Activated CD4-positive, alpha-beta memory T cell treated with anti-CD3 and anti-CD28 coated beads, Interleukin-2, amount 10 ng/mL, durations not matched to agents 7 days and 5 days (primary cell): ENCODE measurements around the gene SMAP1. TPM values are rescaled to one million over a fixed set of nuclear protein-coding genes. Genes with fewer than 3 reads are reported as not detected.

Experiments used
- CTCF ChIA-PET: fragments of 350-600 bp; sonication (Branson Sonifier 250); formaldehyde crosslinking; loops from one replicate; lab custom pipeline; 2021; ENCODE audit warnings: antibody characterized with exemption, inconsistent platforms; lab: Charles Lee
- POLR2A ChIA-PET: fragments of 350-600 bp; sonication (Branson Sonifier 250); formaldehyde crosslinking; loops from one replicate; lab custom pipeline; 2021; ENCODE audit warnings: antibody characterized with exemption; lab: Charles Lee
- DNase-seq: peaks from one replicate; pipeline ENCODE4 v3.0.0-alpha.2; 2020
- H3K27ac Mint-ChIP-seq: one replicate; pipeline ENCODE4 v1.8.0; 2021; ENCODE audit warnings: mild to moderate bottlenecking, mixed read lengths
- H3K27me3 Mint-ChIP-seq: one replicate; pipeline ENCODE4 v1.8.0; 2021; ENCODE audit warnings: mixed read lengths
- H3K36me3 Mint-ChIP-seq: one replicate; pipeline ENCODE4 v1.8.0; 2021; ENCODE audit warnings: low read depth, mixed read lengths
- H3K4me1 Mint-ChIP-seq: one replicate; pipeline ENCODE4 v1.8.0; 2021; ENCODE audit warnings: mixed read lengths
- H3K4me3 Mint-ChIP-seq: one replicate; pipeline ENCODE4 v1.8.0; 2021; ENCODE audit warnings: mild to moderate bottlenecking, mixed read lengths
- H3K9me3 Mint-ChIP-seq: one replicate; pipeline ENCODE4 v1.8.0; 2021; ENCODE audit warnings: mixed read lengths
- total RNA-seq, 2 experiments: library from RNA; stranded (reverse); gene quantifications; one replicate each; pipeline ENCODE4 v1.2.3, GENCODE V29; 2021

Gene SMAP1
- total RNA-seq, result 10 to 100 TPM; 48.4 to 48.6 TPM

DNA sequence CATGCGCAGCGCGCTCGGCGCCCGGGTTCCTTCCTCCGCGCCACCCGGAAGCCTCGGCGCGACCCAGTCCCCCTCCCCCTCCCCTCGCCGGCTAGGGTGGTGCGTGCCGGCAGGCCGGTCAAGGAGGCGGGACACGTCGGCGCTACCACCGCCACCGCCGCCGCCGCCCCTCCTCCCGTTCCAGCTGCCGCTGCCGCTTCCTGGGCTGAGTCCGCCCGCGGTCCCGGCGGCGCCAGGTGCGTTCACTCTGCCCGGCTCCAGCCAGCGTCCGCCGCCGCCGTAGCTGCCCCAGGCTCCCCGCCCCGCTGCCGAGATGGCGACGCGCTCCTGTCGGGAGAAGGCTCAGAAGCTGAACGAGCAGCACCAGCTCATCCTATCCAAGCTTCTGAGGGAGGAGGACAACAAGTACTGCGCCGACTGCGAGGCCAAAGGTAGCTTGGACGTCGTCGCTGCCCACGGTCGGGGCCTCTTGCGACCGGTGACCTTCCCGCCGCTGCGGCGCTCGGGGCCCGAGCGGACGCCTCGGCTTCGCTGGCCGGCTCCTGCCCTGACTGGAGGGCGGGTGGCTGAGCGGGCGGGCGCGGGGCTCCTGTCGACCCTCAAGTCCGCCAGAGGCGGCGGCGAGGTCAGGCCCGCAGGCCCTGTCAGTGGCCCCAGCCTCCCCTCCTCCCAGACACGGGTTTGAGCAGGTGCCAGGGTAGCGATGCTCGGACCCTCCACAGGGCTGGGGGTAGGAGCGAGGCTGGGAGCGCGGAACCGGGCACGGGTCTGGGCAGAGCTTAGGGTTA, at the start of gene SMAP1:
Gene SMAP1 (plus strand): TSS at position 173 of the 788 bp plus-strand sequence. CDS start 141 bp downstream, at position 314.
- H3K4me3 Mint-ChIP-seq, result peak within 1 kb of the TSS; percentile 83
- peaks cover 28% of the 10 kb centered on the region for H3K36me3 Mint-ChIP-seq
- H3K27ac Mint-ChIP-seq, result peak within 1 kb of the TSS; percentile 89
- CTCF ChIA-PET, result interaction anchor here (0.5 to 3.2 kb wide), 9 partner anchors 16 to 298 kb away, joined by 3 to 27 read pairs (median 5); partner anchors contain the start of gene FAM135A
- POLR2A ChIA-PET, result interaction anchor here (0.9 to 4.2 kb wide), 16 partner anchors 9 to 872 kb away, joined by 3 to 63 read pairs (median 4); partner anchors contain the start of genes FAM135A, LMBRD1 and SDHAF4
- peak; percentile 94 for DNase-seq
- no peaks in the 10 kb centered on the region for H3K9me3 Mint-ChIP-seq
- H3K27me3 Mint-ChIP-seq, result no peaks in the 10 kb centered on the region
- H3K4me1 Mint-ChIP-seq, result peaks cover 52% of the 10 kb centered on the region

DNA sequence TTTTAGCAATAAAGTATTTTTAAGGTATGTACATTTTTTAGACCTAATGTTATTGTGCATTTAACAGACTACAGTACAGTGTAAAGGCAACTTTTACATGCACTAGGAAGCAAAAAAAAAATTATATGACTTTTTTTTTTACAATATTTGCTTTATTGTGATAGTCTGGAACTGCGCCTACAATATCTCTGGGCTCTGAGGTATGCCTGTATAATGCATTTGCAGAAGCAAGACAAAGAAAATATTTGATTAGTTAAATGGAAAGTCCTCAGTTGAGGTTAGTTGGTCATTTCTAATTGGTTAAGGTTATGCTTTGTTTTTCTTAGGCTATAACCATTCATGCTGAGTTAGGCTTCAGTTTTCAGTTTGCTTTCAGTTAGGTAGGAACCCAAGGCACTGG, 46.9 kb upstream of the SMAP1 start:
- ChIA-PET POLR2A (no interaction called here), CTCF (interaction anchor here (0.6 kb wide), 1 partner anchor 66 kb away, joined by 3 read pairs; no protein-coding TSS in a partner anchor)
- H3K27ac Mint-ChIP-seq, result no peak overlapping the region
- H3K9me3 Mint-ChIP-seq, result no peaks in the 10 kb centered on the region
- H3K4me1 Mint-ChIP-seq, result no peaks in the 10 kb centered on the region
- H3K27me3 Mint-ChIP-seq, result peaks cover 2% of the 10 kb centered on the region
- no peak for DNase-seq
- no peak overlapping the region for H3K4me3 Mint-ChIP-seq
- no peaks in the 10 kb centered on the region for H3K36me3 Mint-ChIP-seq

DNA sequence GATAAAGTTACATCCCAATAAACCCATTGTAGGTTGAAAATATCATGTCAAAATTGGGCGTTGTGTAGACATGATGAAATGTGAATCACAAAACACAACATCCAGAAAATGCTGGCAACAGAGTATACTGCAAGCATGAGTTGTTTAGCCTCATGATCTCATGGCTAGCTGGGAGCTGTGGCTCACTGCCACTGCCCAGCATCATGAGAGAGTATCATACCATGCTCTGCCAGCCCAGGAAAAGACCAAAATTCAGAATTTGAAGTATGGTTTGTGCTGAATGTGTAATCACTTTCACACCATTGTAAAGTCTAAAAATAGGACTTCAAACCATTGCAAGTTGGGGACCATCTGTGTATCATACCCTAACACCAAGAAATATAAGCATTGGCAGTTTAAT, 45.2 kb upstream of the SMAP1 start:
- DNase-seq, result no peak
- peaks cover 1% of the 10 kb centered on the region for H3K9me3 Mint-ChIP-seq
- no peak overlapping the region for H3K27ac Mint-ChIP-seq
- POLR2A ChIA-PET, result no interaction called here
- CTCF ChIA-PET, result no interaction called here
- no peaks in the 10 kb centered on the region for H3K36me3 Mint-ChIP-seq
- no peaks in the 10 kb centered on the region for H3K4me1 Mint-ChIP-seq
- H3K27me3 Mint-ChIP-seq, result peaks cover 2% of the 10 kb centered on the region
- H3K4me3 Mint-ChIP-seq, result no peak overlapping the region

DNA sequence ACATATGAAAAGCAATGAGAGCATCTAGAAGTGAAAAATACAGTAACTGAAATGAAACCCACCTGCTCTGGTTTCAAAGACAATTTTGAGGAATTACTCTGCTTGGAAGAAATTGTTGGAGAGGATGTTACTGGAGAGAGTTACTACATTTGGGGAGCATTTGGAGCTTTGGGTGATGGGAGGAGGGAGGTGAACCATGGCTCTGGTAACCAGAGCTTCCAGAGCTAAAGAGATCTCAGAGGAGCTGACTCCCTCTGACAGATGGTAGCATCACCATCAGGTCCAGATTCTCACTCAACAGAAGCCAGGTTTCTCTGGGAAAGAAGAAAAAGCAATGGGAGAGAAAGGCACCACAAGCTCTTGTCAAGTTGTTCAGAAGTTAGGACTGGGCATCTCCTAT, 42.2 kb upstream of the SMAP1 start:
- ChIA-PET CTCF (no interaction called here), POLR2A (no interaction called here)
- no peaks in the 10 kb centered on the region for H3K4me1 Mint-ChIP-seq
- H3K36me3 Mint-ChIP-seq, result no peaks in the 10 kb centered on the region
- no peak overlapping the region for H3K27ac Mint-ChIP-seq
- H3K9me3 Mint-ChIP-seq, result peaks cover 3% of the 10 kb centered on the region
- no peak overlapping the region for H3K4me3 Mint-ChIP-seq
- DNase-seq, result no peak
- peaks cover 5% of the 10 kb centered on the region for H3K27me3 Mint-ChIP-seq

DNA sequence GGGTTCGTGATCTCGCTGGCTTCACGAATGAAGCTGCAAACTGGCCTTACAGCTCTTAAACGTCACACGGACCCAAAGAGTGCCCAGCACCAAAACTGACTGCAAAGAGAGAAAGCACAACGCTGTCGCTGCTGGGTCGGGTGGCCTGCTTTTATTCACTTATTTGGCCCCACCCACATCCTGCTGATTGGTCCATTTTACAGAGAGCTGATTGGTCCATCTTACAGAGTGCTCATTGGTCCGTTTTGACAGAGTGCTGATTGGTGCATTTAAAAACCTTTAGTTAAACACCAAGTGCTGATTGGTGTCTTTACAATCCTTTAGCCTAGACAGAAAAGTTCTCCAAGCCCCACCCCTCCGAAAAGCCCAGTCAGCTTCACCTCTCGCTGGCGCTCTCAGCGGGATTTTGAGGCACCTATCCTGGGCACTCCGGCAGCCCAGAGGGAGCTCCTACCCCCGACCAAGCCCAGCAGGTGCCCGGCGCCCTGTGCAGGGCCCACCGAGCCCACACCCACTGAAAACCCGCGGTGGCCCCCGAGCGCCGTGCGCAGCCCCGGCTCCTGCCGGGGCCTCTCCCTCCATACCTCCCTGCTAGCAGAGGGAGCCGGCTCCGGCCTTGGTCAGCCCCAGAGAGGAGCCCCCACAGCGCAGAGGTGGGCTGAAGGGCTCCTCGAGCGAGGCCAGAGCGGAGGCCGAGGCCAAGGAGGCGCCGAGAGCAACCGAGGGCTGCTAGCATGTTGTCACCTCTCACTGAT, 40.0 kb upstream of the SMAP1 start:
- Mint-ChIP-seq H3K4me3 (no peak overlapping the region), H3K36me3 (no peaks in the 10 kb centered on the region)

DNA sequence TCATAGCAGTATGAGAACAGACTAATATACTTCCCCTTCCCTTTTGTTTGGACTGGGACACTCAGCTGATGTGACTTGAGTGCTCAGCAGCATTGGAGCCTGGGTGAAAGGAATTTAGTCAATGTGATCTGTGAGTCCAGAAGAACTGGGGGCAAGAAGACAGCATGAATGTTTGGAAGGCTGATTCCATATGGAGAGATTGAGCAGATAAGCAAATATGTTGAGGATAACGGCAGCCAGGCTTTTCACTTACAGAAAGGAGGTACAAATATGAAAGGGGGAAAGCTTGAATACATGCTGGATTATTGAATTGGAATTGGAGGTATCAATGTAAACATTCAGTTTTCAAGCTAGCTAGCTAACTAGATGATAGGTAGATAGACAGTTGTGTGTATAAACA, 37.8 kb upstream of the SMAP1 start:
- no peak overlapping the region for H3K4me3 Mint-ChIP-seq
- peaks cover 3% of the 10 kb centered on the region for H3K9me3 Mint-ChIP-seq
- H3K4me1 Mint-ChIP-seq, result no peaks in the 10 kb centered on the region
- no peaks in the 10 kb centered on the region for H3K36me3 Mint-ChIP-seq
- ChIA-PET CTCF (interaction anchor here (0.7 kb wide), 1 partner anchor 57 kb away, joined by 5 read pairs; no protein-coding TSS in a partner anchor), POLR2A (no interaction called here)
- H3K27me3 Mint-ChIP-seq, result peaks cover 6% of the 10 kb centered on the region
- no peak for DNase-seq
- H3K27ac Mint-ChIP-seq, result no peak overlapping the region

More for the DNA sequence above, 40.0 kb upstream of the SMAP1 start:
- Mint-ChIP-seq H3K4me1 (no peaks in the 10 kb centered on the region), H3K27me3 (peaks cover 6% of the 10 kb centered on the region), H3K9me3 (peaks cover 3% of the 10 kb centered on the region), H3K27ac (no peak overlapping the region)
- DNase-seq, result no peak
- ChIA-PET CTCF (no interaction called here), POLR2A (no interaction called here)

DNA sequence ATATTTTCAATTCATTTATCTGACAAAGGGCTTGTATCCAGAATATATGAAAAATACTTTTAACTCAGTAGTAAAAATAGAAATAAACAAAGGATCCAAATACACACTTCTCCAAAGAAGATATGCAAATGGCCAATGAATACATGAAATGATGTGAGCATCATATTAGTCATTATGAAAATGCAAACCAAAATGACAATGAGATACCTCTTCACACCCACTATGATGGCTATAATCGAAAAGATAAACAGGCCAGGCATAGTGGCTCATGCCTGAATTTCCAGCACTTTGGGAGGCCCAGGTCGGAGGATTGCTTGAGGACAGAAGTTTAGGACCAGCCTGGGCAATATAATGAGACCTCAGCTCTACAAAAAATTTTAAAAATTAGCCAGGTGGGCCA, 33.8 kb upstream of the SMAP1 start:
- H3K27me3 Mint-ChIP-seq, result peaks cover 6% of the 10 kb centered on the region
- H3K9me3 Mint-ChIP-seq, result no peaks in the 10 kb centered on the region
- CTCF ChIA-PET, result no interaction called here
- H3K36me3 Mint-ChIP-seq, result no peaks in the 10 kb centered on the region
- DNase-seq, result no peak
- H3K4me3 Mint-ChIP-seq, result no peak overlapping the region
- POLR2A ChIA-PET, result no interaction called here
- no peak overlapping the region for H3K27ac Mint-ChIP-seq
- H3K4me1 Mint-ChIP-seq, result peaks cover 3% of the 10 kb centered on the region

DNA sequence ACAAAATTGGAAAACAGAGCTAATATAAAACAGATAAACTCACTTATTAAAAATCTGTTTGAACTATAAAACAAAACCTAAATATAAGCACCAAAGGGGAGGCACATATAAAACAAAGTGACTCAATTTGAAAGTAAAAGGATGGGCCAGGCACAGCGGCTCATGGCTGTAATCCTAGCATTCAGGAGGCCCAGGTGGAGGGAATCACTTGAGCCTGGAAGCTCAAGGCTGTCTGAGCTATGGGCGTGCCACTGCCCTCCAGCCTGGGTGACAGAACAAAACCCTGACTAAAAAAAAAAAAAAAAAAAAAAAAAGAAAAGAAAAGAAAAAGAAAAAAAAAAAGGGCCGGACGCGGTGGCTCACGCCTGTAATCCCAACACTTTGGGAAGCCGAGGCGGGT, 31.1 kb upstream of the SMAP1 start:
- Mint-ChIP-seq H3K27me3 (no peaks in the 10 kb centered on the region), H3K9me3 (no peaks in the 10 kb centered on the region), H3K27ac (no peak overlapping the region), H3K4me1 (peaks cover 3% of the 10 kb centered on the region), H3K4me3 (no peak overlapping the region), H3K36me3 (no peaks in the 10 kb centered on the region)
- DNase-seq, result no peak
- ChIA-PET POLR2A (no interaction called here), CTCF (no interaction called here)

DNA sequence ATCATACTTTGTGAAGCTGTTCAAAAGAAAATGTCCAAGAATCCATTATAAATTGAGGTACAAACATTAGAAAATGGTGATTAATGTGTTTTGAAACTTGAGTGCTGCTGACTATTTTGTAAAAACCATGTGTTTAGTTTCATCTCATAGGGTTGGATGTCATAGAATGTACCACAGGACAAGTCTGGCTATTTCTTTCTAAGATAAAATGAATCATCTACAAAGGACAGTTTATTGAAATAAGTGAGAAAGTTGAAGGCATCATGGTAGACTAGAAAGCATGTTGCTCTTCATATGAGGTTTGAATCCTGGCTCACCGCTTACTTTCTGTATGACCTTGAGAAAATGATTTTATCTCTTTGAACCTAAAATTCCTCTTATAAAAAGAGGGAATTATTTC, 29.2 kb upstream of the SMAP1 start:
- Mint-ChIP-seq H3K4me1 (peaks cover 3% of the 10 kb centered on the region), H3K36me3 (no peaks in the 10 kb centered on the region), H3K4me3 (no peak overlapping the region), H3K9me3 (no peaks in the 10 kb centered on the region), H3K27me3 (no peaks in the 10 kb centered on the region), H3K27ac (no peak overlapping the region)
- ChIA-PET POLR2A (no interaction called here), CTCF (no interaction called here)
- no peak for DNase-seq

DNA sequence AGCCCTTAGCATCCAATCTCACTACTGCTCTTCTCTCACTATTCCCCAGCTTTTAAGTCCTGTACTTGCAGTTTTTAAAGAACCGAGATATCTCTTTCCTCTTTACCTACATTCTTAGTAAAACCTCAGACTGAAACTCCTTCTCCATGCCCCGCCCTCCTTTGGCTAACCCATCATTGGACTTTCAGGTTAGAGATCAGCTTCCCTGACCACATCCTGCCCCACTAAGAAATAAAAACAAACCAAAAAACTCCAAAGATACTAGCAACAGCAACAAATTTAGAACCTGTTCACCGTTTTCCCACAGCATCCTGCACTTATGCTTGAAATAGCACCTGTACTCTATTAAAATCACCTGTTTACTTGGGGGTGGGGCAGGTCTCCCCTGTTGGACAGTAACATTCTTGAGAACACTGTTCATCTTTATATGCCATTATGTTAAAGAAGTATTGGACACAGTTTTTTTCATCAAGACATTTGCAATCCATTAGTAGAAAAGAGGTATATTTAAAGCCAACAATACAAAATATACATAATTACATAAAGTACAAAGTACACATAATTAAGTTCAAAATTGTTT, 16.3 kb upstream of the SMAP1 start:
- DNase-seq, result peak; percentile 87
- Mint-ChIP-seq H3K27me3 (no peaks in the 10 kb centered on the region), H3K36me3 (peaks cover 4% of the 10 kb centered on the region), H3K9me3 (no peaks in the 10 kb centered on the region), H3K4me3 (peak overlapping the region; percentile 47), H3K27ac (peak overlapping the region; percentile 82), H3K4me1 (peaks cover 34% of the 10 kb centered on the region)
- ChIA-PET POLR2A (interaction anchor here (1.1 to 5.0 kb wide), 4 partner anchors 9 to 22 kb away, joined by 3 to 63 read pairs (median 4); partner anchors contain the start of gene SMAP1), CTCF (interaction anchor here (1.3 to 3.7 kb wide), 3 partner anchors 16 to 85 kb away, joined by 3 to 27 read pairs (median 4); partner anchors contain the start of genes SDHAF4 and SMAP1)

DNA sequence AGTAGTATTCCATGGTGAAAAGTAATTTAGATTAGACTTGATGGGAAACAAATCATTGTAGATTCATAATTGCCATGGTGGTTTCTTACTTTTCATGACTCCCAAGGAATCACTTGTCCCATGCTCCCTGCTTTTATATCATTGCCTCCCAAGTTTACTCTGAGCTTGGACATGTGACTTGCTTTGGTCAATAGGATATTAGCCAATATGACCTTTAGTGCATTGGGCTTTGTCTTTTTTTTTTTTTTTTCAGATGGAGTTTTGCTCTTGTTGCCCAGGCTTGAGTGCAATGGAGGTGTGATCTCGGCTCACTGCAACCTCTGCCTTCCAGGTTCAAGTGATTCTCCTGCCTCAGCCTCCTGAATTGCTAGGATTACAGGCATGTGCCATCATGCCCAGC, 15.5 kb upstream of the SMAP1 start:
- no peaks in the 10 kb centered on the region for H3K9me3 Mint-ChIP-seq

DNA sequence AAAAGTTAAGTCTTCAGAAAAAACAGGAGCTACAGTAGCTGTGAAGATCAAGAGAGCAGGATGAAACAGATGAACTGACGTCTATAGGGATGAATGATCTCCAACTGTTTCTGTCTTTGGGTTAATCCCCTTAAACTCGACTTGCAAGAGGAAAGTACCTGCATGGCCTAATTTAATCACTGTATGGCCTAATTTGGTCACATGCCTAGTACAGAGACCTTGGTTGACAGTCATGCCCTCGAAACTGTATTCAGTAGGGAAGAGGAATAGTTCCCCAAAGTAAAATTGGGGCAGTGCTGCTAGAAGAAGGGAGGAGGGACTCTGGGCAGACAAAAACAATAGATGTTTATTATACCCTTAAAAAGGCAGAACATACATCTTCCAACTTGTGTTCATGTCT, 10.0 kb upstream of the SMAP1 start:
- no peak overlapping the region for H3K4me3 Mint-ChIP-seq
- CTCF ChIA-PET, result no interaction called here
- no peak for DNase-seq
- no peaks in the 10 kb centered on the region for H3K36me3 Mint-ChIP-seq
- H3K9me3 Mint-ChIP-seq, result no peaks in the 10 kb centered on the region
- H3K27me3 Mint-ChIP-seq, result peaks cover 4% of the 10 kb centered on the region
- no peak overlapping the region for H3K27ac Mint-ChIP-seq
- POLR2A ChIA-PET, result interaction anchor here (2.0 kb wide), 1 partner anchor 10 kb away, joined by 11 read pairs; the partner anchor contains the start of gene SMAP1
- peaks cover under 1% of the 10 kb centered on the region for H3K4me1 Mint-ChIP-seq

More for the DNA sequence above, 15.5 kb upstream of the SMAP1 start:
- peaks cover 4% of the 10 kb centered on the region for H3K36me3 Mint-ChIP-seq
- H3K4me1 Mint-ChIP-seq, result peaks cover 34% of the 10 kb centered on the region
- ChIA-PET POLR2A (interaction anchor here (0.6 to 5.0 kb wide), 3 partner anchors 11 to 96 kb away, joined by 3 to 63 read pairs (median 4); partner anchors contain the start of gene SMAP1), CTCF (interaction anchor here (1.7 to 3.7 kb wide), 2 partner anchors 15 to 32 kb away, joined by 3 to 27 read pairs; partner anchors contain the start of gene SMAP1)
- no peaks in the 10 kb centered on the region for H3K27me3 Mint-ChIP-seq
- no peak overlapping the region for H3K4me3 Mint-ChIP-seq
- no peak for DNase-seq
- H3K27ac Mint-ChIP-seq, result peak overlapping the region; percentile 82
